GM18511 (cell line): ENCODE data around the gene PISD.

Experiments
- ATAC-seq: cut with Tn5 transposase; IDR thresholded peaks from one replicate; pipeline ENCODE4 v1.9.1; 2021; ENCODE audit warnings: mild to moderate bottlenecking, moderate library complexity; ENCODE audit not compliant: unreplicated experiment

Gene PISD

DNA sequence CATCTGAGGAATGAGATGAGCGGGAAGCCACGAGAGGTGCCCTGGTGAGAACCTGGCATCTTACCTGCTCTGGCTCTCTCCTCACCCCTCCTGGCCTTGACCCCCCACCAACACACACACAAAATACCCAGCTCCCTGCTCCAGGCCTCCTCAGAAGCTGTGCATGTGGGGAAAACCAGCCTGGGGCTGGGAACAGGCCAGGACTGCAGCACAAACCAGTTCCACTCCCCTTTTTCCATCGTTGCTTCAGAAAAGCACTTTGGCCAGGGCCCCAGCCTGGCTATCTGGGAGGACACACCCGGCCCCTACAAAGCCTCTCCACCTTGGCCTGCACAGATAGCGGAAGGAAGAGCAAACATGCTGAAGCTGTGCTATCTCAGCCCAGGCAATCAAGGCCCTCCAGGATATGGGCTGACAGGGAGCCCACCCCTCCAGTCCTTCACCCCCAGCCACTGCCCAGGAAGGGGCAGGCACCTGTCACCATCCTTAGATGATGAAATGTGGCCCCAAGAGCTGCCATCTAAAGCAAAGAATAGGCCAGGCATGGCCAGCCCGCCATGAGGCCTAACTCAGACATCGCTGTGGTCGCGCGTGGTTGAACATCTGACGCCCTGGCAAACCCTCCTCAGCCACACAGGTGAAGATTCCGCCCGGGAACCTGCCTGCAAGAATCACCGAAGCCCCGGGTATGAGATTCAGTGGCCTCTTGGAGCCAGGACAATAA lies 35.4 kb downstream of the PISD start:
- ATAC-seq: no peak

DNA sequence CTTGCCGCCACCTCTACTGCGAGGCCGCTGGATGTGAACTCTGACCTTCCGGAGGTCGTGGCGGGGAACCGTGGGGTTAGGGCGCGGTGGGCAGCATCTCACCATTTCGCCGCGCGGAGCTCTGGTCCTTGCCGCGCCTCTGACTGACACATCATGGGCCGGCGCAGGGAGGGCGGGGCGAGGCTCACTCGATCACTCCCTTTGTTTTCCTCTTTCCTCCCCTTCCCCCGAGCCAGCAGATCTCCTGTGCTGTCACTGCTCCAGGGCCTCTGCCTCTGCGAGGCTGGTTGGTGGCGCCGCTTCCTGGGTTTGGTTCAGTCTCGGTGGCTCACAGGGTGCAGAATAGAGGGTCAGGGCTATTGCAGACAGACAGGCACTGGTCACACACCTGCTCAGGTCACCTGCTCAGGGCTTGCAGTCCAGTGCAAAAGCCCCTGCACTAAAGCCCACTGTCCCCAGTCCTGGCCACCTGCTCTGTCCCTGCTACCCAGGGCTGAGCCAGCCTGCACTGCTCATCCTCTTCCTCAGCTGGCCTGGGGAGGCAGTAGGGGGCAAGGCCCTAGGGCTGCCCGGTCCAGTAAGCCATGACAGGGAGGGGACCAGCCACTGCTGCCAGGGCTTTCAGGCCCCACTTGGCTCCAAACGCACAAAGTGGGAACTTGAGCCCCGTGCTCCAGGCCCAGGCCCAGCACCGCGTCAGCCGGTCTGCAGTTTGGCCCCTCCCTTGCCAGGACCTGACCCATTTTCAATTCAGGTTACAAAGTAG lies 36.2 kb downstream of the PISD start:
- ATAC-seq: no peak

DNA sequence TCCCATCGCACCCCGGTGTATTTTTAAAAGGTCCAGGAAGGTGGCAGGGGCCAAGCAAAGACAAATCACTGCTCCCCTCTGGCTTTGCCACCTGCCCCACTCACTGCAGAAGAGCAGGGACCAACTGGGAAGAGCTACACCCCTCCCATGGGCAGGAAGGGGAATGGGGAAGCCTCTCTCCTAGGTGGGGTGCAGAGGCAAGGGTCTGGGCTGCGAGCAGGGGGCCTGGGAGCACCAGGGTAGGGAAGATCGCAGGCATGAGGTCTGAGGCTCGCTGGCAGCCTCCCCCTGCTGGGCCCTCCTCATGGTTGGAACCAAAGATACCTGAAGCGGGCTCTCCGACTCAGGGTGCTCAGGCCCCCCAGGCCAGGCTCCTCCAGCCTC lies 36.8 kb downstream of the PISD start:
- ATAC-seq: no peak

DNA sequence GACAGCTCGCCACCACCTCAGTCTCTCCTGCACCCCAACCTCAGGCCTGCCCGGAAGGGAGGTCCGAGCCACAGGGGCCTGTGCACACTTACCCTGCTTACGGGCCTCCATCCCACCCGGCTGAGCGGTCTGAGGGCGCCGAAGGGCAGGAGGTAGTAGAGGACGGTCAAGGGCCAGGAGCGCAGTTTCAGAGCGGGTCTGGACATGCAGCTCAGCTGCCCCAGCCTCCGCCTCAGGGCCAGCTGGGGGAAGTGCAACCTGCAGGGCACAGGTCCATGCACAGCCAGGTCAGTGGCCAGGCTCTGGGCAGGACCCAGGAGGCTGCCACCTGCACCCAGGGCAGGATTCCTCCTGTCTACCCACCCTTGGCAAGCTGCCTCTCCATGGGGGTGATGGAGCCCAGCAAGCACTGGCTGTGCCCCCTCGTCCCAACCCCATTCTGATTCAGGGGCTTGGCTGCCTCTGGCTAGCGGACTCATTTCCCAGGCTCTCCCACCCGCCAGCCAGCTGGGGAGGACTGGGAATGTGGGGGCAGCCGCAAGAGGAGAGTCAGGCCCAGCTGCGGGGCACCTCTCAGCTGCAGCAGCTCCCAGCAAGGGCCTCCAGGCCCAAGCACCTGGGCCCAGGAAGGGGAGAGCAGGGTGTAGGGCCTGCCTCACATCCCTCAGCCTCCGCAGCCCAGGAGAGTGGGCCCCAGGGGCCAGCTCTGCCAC lies 38.3 kb downstream of the PISD start:
- ATAC-seq: no peak

DNA sequence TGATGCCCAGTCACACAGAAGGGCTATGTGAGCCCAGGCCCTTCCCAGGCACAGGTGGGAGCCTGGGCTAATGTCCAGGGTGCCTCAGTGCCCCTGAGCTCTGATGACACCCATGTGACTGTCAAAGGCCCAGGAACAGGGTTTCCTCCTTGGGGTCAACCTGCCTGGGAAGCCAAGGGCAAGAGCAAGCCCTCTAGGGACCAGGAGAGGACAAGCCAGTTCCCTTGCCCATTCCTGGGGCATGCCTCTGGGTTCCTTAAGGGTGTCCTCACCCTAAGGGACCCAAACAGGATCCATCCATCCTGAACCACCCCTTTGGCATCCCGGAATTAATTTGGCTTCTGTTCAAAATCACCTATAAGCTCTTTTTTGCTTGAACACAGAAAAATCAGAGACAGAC lies 39.0 kb downstream of the PISD start:
- no peak for ATAC-seq

DNA sequence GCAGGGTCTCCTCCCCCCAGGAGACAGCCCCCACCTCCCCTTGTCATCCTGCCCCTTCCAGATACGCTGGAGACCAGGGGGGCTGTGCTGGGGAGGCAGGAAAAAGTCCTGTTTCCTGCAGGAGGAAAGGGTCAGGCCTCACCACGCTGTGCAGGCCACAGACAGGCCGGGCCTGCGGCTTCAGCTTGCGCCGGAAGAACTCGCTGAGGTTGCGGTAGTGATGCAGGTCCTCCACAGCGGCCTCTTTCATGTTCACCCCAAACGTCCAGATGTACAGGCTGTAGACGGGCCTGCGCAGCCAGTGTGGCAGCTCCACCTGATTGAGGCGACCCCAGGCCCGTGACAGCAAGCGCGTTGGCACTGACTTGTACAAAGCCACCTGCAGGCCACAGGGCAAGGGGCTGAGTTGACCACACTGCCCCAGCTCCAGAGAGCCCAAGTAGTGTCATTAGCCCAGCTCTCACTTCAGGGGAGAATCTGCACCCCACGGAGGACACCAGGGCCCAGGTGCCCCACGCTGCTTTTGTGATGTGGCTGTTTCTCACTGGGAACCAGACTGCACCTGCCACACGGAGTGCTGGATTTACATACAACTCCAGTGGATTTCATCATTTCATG lies 40.4 kb downstream of the PISD start:
- no peak for ATAC-seq

DNA sequence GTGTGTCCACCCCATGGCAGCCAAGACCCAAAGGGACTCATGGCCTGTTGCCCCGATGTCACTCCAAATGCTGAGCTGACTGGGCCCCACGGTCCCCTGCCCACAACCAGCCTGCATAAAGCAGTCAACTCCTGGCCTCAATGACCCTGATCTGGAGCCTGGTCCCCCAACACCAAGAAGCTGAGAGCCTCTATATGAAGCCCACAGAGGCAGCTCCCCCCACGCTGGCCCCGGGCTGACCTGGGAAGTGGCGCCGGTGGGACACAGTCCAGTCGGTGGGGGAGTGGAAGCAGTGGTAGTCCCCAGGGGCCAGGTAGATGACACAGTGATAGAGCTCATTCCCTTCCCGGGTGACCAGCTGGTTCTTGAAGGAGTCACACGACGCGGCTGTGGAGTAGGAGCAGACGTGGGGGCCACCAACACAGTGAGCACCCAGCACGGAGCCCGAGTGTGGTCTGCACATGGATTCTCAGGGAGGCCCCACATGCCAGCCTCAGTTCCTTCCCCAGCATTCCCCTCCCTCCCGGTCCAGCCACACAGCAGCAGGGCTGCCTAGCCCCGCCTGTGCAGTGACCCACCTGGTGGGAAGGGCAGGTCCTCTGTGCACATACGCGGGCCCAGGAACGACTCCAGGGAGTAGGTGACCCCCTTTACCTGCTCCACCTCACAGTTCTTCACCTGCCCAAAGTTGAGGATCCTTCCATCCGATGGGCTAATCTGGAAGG lies 41.1 kb downstream of the PISD start:
- ATAC-seq: no peak

DNA sequence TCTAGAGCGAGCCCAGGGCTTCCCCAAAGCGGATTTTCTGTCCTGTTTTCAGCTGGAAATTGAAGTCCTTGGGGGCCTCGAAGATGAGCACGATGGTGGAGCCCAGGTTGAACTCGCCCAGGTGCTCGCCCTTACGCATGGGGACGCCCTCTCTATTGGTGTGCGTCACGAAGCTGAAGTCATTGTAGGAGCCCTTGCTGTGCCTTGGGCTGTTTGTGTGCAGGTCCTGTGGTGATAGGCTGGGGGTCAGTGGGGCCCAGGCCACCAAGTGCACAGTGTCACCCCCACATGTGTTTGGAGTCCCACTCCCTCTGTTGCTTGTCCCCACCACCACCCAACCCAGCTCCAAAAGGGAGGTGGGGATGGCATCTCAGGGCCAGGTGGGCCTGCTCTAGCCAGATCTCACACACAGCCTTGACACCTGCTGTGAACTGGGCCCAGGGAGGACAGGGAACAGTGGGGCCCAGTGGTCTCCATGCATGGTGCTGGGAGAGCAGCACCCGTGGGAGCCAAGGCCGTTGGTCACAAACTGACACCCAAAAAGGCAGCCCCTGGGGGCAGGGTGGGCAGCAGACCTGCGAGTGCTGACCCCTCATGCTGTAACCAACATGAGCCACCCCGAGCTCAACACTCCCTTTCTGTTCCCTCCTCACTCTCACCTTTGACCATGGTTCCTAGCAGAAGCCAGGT lies 42.3 kb downstream of the PISD start:
- no peak for ATAC-seq

DNA sequence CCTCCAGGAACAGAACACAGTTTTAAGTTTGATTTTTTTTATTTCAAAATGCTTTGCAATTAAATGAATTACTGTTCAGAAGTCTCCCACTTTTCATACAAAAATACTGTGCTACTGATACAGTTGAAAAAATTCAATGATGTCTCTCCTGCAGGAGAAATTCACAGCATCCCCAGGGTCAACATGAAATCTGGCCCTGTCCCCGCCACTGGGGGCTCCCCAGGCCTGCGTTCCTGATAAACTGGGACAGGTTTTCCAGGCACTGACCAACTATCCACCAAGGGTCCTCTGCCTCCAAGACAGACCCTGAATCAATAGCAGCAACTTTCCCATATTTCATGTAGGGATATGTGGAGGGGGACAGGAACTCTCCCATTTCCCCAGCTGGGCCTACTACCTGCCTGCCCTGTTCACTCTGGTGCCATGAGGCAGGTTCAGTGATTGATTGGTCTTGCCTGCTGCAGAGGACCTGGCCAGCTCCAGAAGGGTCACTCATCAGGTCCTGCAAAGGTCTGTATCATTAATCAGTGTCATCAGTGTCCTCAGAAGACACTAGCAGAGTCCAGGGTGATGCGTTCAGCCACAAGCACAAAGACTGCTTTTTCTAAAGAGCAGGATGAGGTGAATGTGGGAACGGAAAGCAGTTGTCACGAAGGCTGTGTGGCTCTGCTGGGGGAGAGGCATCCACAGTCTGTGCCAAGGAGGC lies 43.4 kb downstream of the PISD start:
- ATAC-seq: no peak

DNA sequence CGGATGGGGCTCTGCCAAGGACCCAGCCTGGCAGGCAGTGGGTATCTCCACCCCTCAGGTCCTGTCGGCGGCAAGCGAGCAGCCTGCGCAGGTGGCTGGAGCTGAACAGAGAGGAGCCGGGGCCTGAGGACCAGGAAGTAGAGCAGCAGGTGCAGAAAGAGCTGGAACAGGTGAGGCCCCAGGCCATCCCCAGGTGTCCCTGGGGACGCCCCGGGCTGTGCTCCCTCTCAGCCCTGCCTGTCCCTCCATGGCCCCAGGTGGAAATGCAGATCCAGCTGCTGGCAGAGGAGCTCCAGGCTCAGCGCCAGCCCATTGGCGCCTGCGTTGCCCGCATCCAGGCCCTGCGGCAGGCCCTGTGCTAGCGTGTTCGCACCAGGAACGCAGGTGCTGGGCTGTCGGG lies 44.0 kb downstream of the PISD start:
- no peak for ATAC-seq

DNA sequence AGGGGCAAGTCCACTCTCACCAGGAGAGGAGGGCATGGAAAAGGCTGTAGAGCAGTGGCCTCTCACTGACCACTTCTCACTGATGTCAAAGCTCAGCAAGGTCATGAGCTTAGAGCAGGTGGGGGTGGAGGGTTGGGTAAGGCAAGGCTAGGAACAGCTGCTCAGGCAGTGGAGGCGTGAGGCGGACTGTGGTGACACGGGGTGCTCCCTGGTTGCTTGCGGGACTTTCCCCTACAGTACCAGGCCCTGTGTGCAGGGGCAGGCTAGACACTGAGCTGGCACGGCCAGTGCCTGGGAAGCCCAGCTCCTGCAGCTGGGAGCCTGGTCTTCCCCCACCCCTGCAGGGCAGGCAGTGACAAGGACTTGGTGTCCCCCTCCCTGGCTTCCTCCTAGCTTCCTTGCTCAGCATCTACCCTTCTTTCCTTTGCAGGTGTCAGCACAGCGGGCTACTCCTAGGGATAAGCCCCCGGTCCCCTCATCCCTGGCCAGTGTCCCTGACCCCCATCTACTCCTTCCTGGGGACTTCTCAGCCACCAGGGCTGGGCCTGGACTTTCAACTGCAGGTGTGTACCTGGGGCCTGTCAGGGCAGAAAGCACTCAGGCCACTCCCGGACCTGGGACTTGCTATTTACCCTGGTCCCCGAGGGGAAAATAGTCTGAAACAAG lies 45.6 kb downstream of the PISD start:
- peak; percentile 85 for ATAC-seq

DNA sequence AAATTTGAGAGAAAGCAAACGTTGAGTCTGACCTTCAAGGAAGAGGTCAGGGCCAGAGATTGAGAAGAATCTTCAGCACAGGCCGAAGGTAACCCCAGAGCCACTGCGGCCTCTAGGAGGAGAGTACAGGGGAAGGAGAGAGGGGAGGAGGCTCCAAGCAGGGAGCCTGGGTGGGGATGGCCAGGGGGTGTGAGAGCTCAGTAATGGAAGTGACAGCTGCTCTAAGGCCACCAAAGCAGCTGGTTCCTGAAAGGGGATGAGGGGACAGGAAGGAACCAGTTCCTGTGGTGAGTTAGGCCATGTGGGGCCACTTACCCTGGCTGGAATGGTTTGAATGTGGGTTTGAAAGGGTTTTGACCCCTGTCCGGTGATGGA lies 46.1 kb downstream of the PISD start:
- peak; percentile 30 for ATAC-seq

DNA sequence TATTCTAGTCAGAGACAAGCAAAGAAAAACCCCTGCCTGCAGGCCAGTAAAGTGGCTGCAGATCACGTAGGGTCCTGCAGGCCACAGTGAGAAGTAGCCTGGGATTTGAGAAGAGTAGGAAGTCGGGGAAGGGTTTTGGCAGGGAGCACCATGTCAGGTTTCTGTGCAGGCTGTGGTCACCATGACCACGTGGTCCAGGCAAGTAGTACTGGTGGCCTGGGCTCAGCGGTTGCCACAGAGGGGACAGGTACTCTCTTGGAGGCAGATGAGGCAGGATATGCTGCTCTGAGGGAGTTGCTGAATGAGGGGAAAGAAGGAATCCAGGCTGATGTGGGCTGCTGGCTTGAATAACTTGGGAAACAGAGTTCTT lies 46.5 kb downstream of the PISD start:
- ATAC-seq: no peak

DNA sequence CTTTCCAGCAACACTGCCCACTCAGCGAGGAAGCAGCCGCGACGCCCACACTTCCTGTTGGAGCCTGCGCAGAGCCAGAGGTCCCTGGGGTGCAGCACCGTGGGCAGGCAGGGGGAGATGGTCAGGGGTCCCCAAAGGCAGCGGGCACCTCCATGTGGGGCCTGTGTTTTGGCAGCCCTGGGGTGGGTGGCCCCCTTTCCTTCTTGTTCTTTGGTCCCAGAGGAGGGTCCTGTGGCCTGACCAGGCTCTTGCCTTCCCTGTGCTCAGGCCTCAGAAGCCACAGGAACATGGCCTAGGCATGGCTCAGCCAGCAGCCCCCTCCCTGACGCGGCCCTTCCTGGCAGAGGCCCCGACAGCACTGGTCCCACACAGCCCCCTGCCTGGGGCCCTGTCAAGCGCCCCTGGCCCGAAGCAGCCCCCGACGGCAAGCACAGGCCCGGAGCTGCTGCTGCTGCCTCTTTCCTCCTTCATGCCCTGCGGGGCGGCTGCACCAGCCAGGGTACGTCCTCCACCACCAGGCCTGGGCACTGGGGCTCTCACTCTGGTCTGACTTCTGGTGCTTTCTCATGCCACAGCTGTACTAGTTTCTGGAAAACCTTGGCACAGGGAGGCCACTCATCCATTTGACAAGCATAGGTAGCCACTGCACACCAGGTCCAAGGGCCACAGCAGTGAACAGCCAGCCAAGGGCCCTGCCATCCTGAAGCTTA lies 47.1 kb downstream of the PISD start:
- ATAC-seq: no peak

DNA sequence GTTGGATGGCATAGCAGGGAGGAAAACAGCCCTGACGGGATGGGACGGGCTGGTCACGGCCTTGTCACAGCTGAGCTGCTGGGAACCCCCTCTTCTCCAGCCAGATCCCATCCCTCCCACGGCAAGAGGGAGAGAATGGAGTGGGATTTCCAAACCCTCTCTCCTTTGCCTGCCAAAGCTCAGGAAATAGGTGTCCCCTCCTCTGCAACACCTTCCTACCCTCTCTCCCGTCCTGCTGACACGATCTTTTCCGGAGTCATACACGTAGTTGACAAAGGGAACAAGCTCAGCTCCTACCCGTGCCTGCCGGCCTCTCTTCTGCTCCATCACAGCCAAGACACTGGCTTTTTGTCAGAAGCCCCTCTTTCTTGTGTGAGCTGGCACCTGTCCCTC lies 48.1 kb downstream of the PISD start:
- ATAC-seq: no peak

DNA sequence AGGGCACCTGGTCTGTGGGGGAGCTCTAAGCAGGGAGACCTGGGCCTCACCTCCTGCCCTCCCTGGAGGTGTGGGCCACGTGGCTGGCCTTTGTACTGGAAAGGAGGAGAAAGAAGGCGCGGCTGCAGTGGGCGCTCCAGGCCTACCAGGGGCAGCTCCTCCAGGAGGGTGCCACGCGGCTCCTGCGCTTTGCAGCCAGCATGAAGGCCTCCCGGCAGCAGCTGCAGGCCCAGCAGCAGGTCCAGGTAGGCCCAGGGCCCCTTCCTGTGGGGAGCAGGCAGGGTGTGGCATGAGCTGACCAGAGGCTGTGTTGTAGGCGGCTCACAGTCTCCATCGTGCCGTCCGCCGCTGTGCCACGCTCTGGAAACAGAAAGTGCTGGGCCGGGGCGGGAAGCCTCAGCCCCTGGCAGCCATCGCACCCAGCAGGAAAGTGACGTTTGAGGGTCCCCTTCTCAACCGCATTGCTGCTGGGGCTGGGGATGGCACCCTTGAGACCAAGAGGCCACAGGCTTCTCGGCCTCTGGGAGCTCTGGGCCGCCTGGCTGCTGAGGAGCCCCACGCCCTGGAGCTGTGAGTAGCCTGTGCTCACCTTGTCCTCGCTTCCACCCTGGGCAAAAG lies 48.6 kb downstream of the PISD start:
- no peak for ATAC-seq

DNA sequence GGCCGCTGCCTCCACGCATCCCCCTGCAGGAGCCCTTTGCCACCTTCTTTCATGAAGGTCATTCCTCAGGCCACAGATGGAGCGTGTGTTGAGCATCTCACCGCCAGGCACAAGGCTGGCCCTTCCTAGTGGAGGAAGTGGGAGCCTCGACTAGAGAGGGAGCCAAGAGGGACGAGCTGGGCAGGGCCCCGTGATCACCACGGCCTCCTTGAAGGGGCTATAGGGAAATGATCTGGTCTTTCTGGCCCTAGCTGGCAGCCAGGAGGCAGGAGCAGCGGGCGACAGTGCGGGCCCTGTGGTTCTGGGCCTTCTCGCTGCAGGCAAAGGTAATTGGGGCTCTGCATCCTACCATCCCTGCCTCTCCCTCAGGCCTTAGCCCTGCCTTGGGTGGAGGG lies 49.1 kb downstream of the PISD start:
- ATAC-seq: no peak

DNA sequence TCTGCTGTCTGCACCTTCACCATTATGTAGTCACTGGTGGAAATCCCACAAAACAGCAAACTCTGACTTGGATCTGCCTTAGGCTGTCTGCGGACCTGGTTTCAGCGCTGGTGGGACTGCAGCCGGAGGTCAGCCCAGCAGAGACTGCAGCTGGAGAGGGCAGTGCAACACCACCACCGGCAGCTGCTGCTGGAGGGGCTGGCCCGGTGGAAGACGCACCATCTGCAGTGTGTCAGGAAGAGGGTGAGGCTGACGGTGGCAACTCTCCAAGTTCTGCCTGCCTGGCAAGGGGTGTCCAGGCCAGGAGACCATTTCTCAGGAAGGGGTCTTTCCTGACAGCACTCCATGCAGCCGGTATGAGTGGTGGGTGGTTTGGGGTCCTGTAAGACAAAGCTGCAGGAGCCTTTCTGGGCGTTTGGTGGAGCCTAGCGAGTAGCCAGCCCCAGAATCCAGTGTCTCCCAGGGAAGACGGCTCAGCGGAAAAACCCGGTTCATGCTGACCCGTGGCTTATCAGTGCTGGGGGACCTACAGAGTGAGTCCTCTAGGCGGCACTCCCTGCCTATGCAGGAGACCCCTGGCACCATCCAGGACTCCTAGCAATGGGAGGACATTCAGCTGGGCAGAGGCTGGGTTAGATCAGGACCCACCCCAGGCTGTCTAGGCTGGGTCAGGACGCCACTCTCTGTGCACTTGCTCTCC lies 50.8 kb downstream of the PISD start:
- no peak for ATAC-seq
